Measurements from ENCODE around the gene CCSER1.

- TF ChIP-seq, protein P1, sequence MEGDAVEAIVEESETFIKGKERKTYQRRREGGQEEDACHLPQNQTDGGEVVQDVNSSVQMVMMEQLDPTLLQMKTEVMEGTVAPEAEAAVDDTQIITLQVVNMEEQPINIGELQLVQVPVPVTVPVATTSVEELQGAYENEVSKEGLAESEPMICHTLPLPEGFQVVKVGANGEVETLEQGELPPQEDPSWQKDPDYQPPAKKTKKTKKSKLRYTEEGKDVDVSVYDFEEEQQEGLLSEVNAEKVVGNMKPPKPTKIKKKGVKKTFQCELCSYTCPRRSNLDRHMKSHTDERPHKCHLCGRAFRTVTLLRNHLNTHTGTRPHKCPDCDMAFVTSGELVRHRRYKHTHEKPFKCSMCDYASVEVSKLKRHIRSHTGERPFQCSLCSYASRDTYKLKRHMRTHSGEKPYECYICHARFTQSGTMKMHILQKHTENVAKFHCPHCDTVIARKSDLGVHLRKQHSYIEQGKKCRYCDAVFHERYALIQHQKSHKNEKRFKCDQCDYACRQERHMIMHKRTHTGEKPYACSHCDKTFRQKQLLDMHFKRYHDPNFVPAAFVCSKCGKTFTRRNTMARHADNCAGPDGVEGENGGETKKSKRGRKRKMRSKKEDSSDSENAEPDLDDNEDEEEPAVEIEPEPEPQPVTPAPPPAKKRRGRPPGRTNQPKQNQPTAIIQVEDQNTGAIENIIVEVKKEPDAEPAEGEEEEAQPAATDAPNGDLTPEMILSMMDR (IDR thresholded peaks at IDR 0.05) = no peak
- TF ChIP-seq EP300 (IDR thresholded peaks at IDR 0.05; ENCODE audit: low read depth) = no peak
Observed at GRCh38 chr4:90769251-90769650, 642.1 kb downstream of the CCSER1 start.
